H9 (cell line): ENCODE measurements around the gene SIK2. TPM values are rescaled to one million over a fixed set of nuclear protein-coding genes. Genes with fewer than 3 reads are reported as not detected.

Source experiments
- DNase-seq: peaks from one replicate; pipeline ENCODE4 v3.0.0-alpha.2; 2017
- H2AFZ ChIP-seq: one replicate; pipeline ENCODE4 v1.6.1; 2013; ENCODE audit warnings: mild to moderate bottlenecking, low read length, control low read depth, moderate library complexity
- H2AK5ac ChIP-seq: 2 replicates; pipeline ENCODE4 v1.6.1; 2013; ENCODE audit warnings: low read length, control low read depth, mixed read lengths; ENCODE audit not compliant: insufficient read length
- H2BK120ac ChIP-seq: one replicate; pipeline ENCODE4 v1.6.1; 2013; ENCODE audit warnings: low read depth, mild to moderate bottlenecking, low read length, control low read depth, inconsistent platforms; ENCODE audit not compliant: poor library complexity, severe bottlenecking
- H2BK12ac ChIP-seq: 2 replicates; pipeline ENCODE4 v1.6.1; 2013; ENCODE audit warnings: low read length, control low read depth, mixed read lengths, low read depth; ENCODE audit not compliant: insufficient read length
- H2BK15ac ChIP-seq: 2 replicates; pipeline ENCODE4 v1.6.1; 2013; ENCODE audit warnings: low read depth, low read length, control low read depth
- H2BK20ac ChIP-seq: one replicate; pipeline ENCODE4 v1.6.1; 2013; ENCODE audit warnings: low read depth, mild to moderate bottlenecking, low read length, control low read depth, inconsistent platforms; ENCODE audit not compliant: poor library complexity, severe bottlenecking
- H2BK5ac ChIP-seq: 2 replicates; pipeline ENCODE4 v1.6.1; 2013; ENCODE audit warnings: low read length, control low read depth, mixed read lengths; ENCODE audit not compliant: insufficient read length
- H3K14ac ChIP-seq: 2 replicates; pipeline ENCODE4 v1.6.1; 2013; ENCODE audit warnings: low read length, control low read depth; ENCODE audit not compliant: insufficient read depth
- H3K18ac ChIP-seq: 2 replicates; pipeline ENCODE4 v1.6.1; 2013; ENCODE audit warnings: low read depth, mild to moderate bottlenecking, mixed read lengths, low read length, control low read depth; ENCODE audit not compliant: insufficient read length
- H3K23ac ChIP-seq: 2 replicates; pipeline ENCODE4 v1.6.1; 2013; ENCODE audit warnings: low read length, control low read depth, mixed read lengths, low read depth; ENCODE audit not compliant: insufficient read length
- H3K23me2 ChIP-seq: 2 replicates; pipeline ENCODE4 v1.6.1; 2013; ENCODE audit warnings: low read depth, mild to moderate bottlenecking, mixed read lengths, low read length, control low read depth; ENCODE audit not compliant: insufficient read length, poor library complexity, severe bottlenecking
- H3K27ac ChIP-seq: 2 replicates; pipeline ENCODE4 v1.5.1; 2013; ENCODE audit warnings: low read length, control low read depth, mixed read lengths, low read depth; ENCODE audit not compliant: insufficient read length
- H3K27me3 ChIP-seq: 2 replicates; pipeline ENCODE4 v1.6.1; 2013; ENCODE audit warnings: low read length, control low read depth, inconsistent platforms; ENCODE audit not compliant: insufficient read depth
- H3K4ac ChIP-seq: 2 replicates; pipeline ENCODE4 v1.6.1; 2013; ENCODE audit warnings: low read depth, mild to moderate bottlenecking, control low read depth, inconsistent platforms, low read length, moderate library complexity
- H3K4me1 ChIP-seq: 2 replicates; pipeline ENCODE4 v1.6.1; 2013; ENCODE audit warnings: low read length, control low read depth, inconsistent platforms; ENCODE audit not compliant: insufficient read depth
- H3K4me2 ChIP-seq: 2 replicates; pipeline ENCODE4 v1.6.1; 2013; ENCODE audit warnings: low read length, control low read depth, mixed read lengths; ENCODE audit not compliant: insufficient read length, insufficient read depth
- H3K56ac ChIP-seq: 2 replicates; pipeline ENCODE4 v1.6.1; 2013; ENCODE audit warnings: low read depth, mild to moderate bottlenecking, mixed read lengths, low read length, control low read depth; ENCODE audit not compliant: insufficient read length
- H3K79me1 ChIP-seq: 2 replicates; pipeline ENCODE4 v1.6.1; 2013; ENCODE audit warnings: low read depth, mild to moderate bottlenecking, moderate library complexity, low read length, control low read depth, inconsistent platforms; ENCODE audit not compliant: insufficient read depth, poor library complexity, severe bottlenecking
- H3K79me2 ChIP-seq: 2 replicates; pipeline ENCODE4 v1.6.1; 2013; ENCODE audit warnings: low read length, control low read depth, inconsistent platforms; ENCODE audit not compliant: insufficient read depth
- H3K9ac ChIP-seq: 2 replicates; pipeline ENCODE4 v1.6.1; 2013; ENCODE audit warnings: low read length, control low read depth, mixed read lengths; ENCODE audit not compliant: insufficient read length; ENCODE audit errors: extremely low read depth
- H3K9me3 ChIP-seq: one replicate; pipeline ENCODE4 v1.6.1; 2013; ENCODE audit warnings: low read depth, low read length, inconsistent platforms; ENCODE audit not compliant: control insufficient read depth
- H3T11ph ChIP-seq: one replicate; pipeline ENCODE4 v1.6.1; 2013; ENCODE audit warnings: mild to moderate bottlenecking, low read length, control low read depth, inconsistent platforms
- H4K20me1 ChIP-seq: one replicate; pipeline ENCODE4 v1.6.1; 2013; ENCODE audit not compliant: control insufficient read depth, insufficient read length, insufficient read depth
- H4K5ac ChIP-seq: 2 replicates; pipeline ENCODE4 v1.6.1; 2013; ENCODE audit warnings: low read depth, mild to moderate bottlenecking, mixed read lengths, low read length, control low read depth; ENCODE audit not compliant: insufficient read length
- H4K8ac ChIP-seq: replicated peaks from 2 replicates; pipeline ENCODE4 v1.6.1; 2013; ENCODE audit warnings: low read length, control low read depth, mixed read lengths, low read depth; ENCODE audit not compliant: insufficient read length
- H4K91ac ChIP-seq: 2 replicates; pipeline ENCODE4 v1.6.1; 2013; ENCODE audit warnings: low read depth, mild to moderate bottlenecking, moderate library complexity, mixed read lengths, low read length, control low read depth; ENCODE audit not compliant: insufficient read length
- H3K27ac Mint-ChIP-seq, 3 experiments: 2 replicates in 2 of 3; 3 replicates in 1 of 3; pipeline ENCODE4 v1.8.0; 2020 to 2021; ENCODE audit warnings: mixed read lengths in 3 of 3, mild to moderate bottlenecking in 1 of 3, moderate library complexity in 1 of 3
- H3K27me3 Mint-ChIP-seq: 2 replicates; pipeline ENCODE4 v1.8.0; 2021; ENCODE audit warnings: low read depth, mild to moderate bottlenecking, moderate library complexity, mixed read lengths
- H3K36me3 Mint-ChIP-seq, 3 experiments: 2 replicates in 2 of 3; 3 replicates in 1 of 3; pipeline ENCODE4 v1.8.0; 2020 to 2021; ENCODE audit warnings: low read depth in 3 of 3, mixed read lengths in 3 of 3; ENCODE audit not compliant: insufficient read depth in 1 of 3
- H3K4me1 Mint-ChIP-seq, 2 experiments: 2 replicates each; pipeline ENCODE4 v1.8.0; 2020; ENCODE audit warnings: mixed read lengths in 2 of 2
- H3K4me3 Mint-ChIP-seq, 2 experiments: 2 replicates in 1 of 2; 3 replicates in 1 of 2; pipeline ENCODE4 v1.8.0; 2020 to 2021; ENCODE audit warnings: mild to moderate bottlenecking in 2 of 2, mixed read lengths in 2 of 2, moderate library complexity in 1 of 2
- H3K9me3 Mint-ChIP-seq, 2 experiments: 2 replicates in 1 of 2; 3 replicates in 1 of 2; pipeline ENCODE4 v1.8.0; 2020; ENCODE audit warnings: mild to moderate bottlenecking in 2 of 2, mixed read lengths in 2 of 2, moderate library complexity in 1 of 2
- CTCF ChIP-seq: fragments of 200-600 bp; sonication (generic); conservative IDR thresholded peaks from 3 replicates; pipeline ENCODE4 v1.8.0; 2021; ENCODE audit warnings: antibody characterized with exemption, mild to moderate bottlenecking
- WGBS: extraction: QIAGEN DNeasy Blood & Tissue Kit; methylation state at CpG from one replicate; pipeline ENCODE4 v1.1.7; 2013; ENCODE audit warnings: missing lambda C conversion rate, low lambda C conversion rate, mixed read lengths; ENCODE audit not compliant: insufficient read length; ENCODE audit errors: extremely low coverage; 5-methylcytosine and 5-hydroxymethylcytosine counted together
- total RNA-seq: library from RNA; stranded (reverse); gene quantifications from 2 replicates; pipeline ENCODE4 v1.2.1, GENCODE V29; 2021

Gene SIK2
- total RNA-seq, 1 experiment from 2014 or later, result 7.5 TPM

GRCh38 chr11:111680486-111681175, 78.4 kb downstream of the SIK2 start:
- no peak for DNase-seq
- Histone ChIP-seq H2BK5ac (no peak overlapping the region), H4K8ac (no peak overlapping the region), H3T11ph (no peak overlapping the region), H3K27ac (no peak overlapping the region), H4K5ac (no peak overlapping the region), H3K79me2 (no peaks in the 10 kb centered on the region), H3K56ac (no peak overlapping the region), H3K9ac (no peak overlapping the region), H2BK120ac (no peak overlapping the region), H2AK5ac (no peak overlapping the region), H3K18ac (no peak overlapping the region), H3K4ac (no peak overlapping the region), H3K9me3 (no peaks in the 10 kb centered on the region), H2BK15ac (no peak overlapping the region), H3K23ac (no peak overlapping the region), H3K23me2 (no peaks in the 10 kb centered on the region), H2AFZ (no peak overlapping the region), H2BK12ac (no peak overlapping the region), H4K91ac (no peak overlapping the region), H2BK20ac (no peak overlapping the region), H3K79me1 (no peaks in the 10 kb centered on the region), H4K20me1 (no peaks in the 10 kb centered on the region), H3K27me3 (no peaks in the 10 kb centered on the region), H3K4me2 (no peak overlapping the region), H3K4me1 (no peaks in the 10 kb centered on the region), H3K14ac (no peak overlapping the region)
- no peaks in the 10 kb centered on the region for H3K27me3 Mint-ChIP-seq
- H3K36me3 Mint-ChIP-seq, result peaks cover 0 to 5% (median 0%) of the 10 kb centered on the region in 3 experiments; a peak in 2 of 7 replicates
- H3K4me3 Mint-ChIP-seq, result no peak overlapping the region
- no peak for TF ChIP-seq CTCF
- no peaks in the 10 kb centered on the region for H3K9me3 Mint-ChIP-seq
- no peaks in the 10 kb centered on the region for H3K4me1 Mint-ChIP-seq
- H3K27ac Mint-ChIP-seq, result no peak overlapping the region
- 100% methylated on average over 1 of the region's 3 CpGs for WGBS
